Activated CD4-positive, alpha-beta memory T cell treated with anti-CD3 and anti-CD28 coated beads for 36 hours (primary cell): ENCODE data around the gene ZP1. TPM values are rescaled to one million over a fixed set of nuclear protein-coding genes. Genes with fewer than 3 reads are reported as not detected.
A peak's percentile ranks its signal among the peaks of the same experiment; 100 is the strongest.

Source experiments
- CTCF ChIA-PET: fragments of 350-600 bp; sonication (Branson Sonifier 250); formaldehyde crosslinking; loops from one replicate; lab custom pipeline; 2021; ENCODE audit warnings: antibody characterized with exemption, inconsistent platforms; lab: Charles Lee
- POLR2A ChIA-PET: fragments of 350-600 bp; sonication (Branson Sonifier 250); formaldehyde crosslinking; loops from one replicate; lab custom pipeline; 2021; ENCODE audit warnings: antibody characterized with exemption; lab: Charles Lee
- DNase-seq: peaks from one replicate; pipeline ENCODE4 v3.0.0-alpha.2; 2020
- H3K27ac Mint-ChIP-seq: one replicate; pipeline ENCODE4 v1.8.0; 2021; ENCODE audit warnings: mixed read lengths
- H3K27me3 Mint-ChIP-seq: one replicate; pipeline ENCODE4 v1.8.0; 2021; ENCODE audit warnings: mixed read lengths
- H3K36me3 Mint-ChIP-seq: one replicate; pipeline ENCODE4 v1.8.0; 2021; ENCODE audit warnings: mixed read lengths
- H3K4me1 Mint-ChIP-seq: one replicate; pipeline ENCODE4 v1.8.0; 2021; ENCODE audit warnings: low read depth, mixed read lengths
- H3K4me3 Mint-ChIP-seq: one replicate; pipeline ENCODE4 v1.8.0; 2021; ENCODE audit warnings: mild to moderate bottlenecking, mixed read lengths
- H3K9me3 Mint-ChIP-seq: one replicate; pipeline ENCODE4 v1.8.0; 2021; ENCODE audit warnings: mixed read lengths
- intact Hi-C: fragments of 100-400 bp; cut with micrococcal nuclease; formaldehyde crosslinking; loops from one replicate; pipeline ENCODE4 v1.15.1; 2023
- total RNA-seq, 2 experiments: library from RNA; stranded (reverse); gene quantifications; one replicate each; pipeline ENCODE4 v1.2.3, GENCODE V29; 2021

ZP1 gene
- total RNA-seq, 2 experiments from 2014 or later, result not detected

DNA sequence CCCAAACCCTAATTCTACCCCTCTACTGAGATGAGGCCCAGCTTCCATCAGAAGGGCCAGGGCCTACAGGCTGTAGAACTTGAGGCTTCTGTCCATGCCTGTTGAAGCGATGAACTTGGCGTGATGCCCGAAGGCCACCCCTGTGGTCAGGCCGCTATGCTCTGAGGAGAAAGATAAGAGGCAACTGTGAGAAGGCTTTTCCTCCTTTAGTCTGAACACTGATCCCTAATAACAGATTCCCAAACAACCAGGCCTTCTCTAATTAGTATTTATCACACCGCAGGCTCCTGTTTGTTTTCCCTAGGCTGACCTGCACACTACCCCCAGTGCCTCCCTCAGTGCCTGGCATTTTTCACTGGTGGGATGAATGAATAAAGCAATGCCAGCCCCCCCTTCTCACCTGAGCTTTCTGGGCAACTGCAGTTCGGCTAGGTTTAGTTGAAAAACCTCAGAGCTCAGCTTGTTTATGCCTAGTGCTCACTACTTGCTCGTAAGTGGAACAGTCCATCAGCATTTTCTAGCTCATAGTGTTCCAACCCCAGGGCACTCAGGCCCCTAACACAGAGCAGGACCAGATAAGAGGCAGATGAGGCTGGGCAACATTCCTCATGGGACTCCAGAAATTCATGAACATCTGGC is 23.9 kb downstream of the ZP1 start:
- Mint-ChIP-seq H3K27ac (no peak overlapping the region), H3K27me3 (no peaks in the 10 kb centered on the region), H3K4me3 (no peak overlapping the region), H3K4me1 (no peaks in the 10 kb centered on the region), H3K36me3 (peaks cover 45% of the 10 kb centered on the region), H3K9me3 (no peaks in the 10 kb centered on the region)
- CTCF ChIA-PET, result interaction anchor here (0.6 to 3.6 kb wide), 3 partner anchors 8 to 60 kb away, joined by 4 to 24 read pairs (median 4); no protein-coding TSS in a partner anchor
- DNase-seq, result no peak
- intact Hi-C loops, result no loop called here
- POLR2A ChIA-PET, result interaction anchor here (0.6 kb wide), 1 partner anchor 41 kb away, joined by 3 read pairs; no protein-coding TSS in a partner anchor

- POLR2A ChIA-PET, result interaction anchor here (1.0 kb wide), 1 partner anchor 10 kb away, joined by 3 read pairs; the partner anchor contains the start of gene PRPF19
- no peak for DNase-seq
- H3K4me1 Mint-ChIP-seq, result no peaks in the 10 kb centered on the region
- intact Hi-C loops, result loop anchor here (5.0 kb wide), 1 partner anchor 118 kb away; no protein-coding TSS in a partner anchor
- H3K27ac Mint-ChIP-seq, result no peak overlapping the region
- H3K36me3 Mint-ChIP-seq, result peaks cover 59% of the 10 kb centered on the region
- no peaks in the 10 kb centered on the region for H3K27me3 Mint-ChIP-seq
- H3K9me3 Mint-ChIP-seq, result no peaks in the 10 kb centered on the region
- CTCF ChIA-PET, result interaction anchor here (1.8 to 1.9 kb wide), 2 partner anchors 8 to 65 kb away, joined by 7 to 8 read pairs; no protein-coding TSS in a partner anchor
- H3K4me3 Mint-ChIP-seq, result no peak overlapping the region
Observed at GRCh38 chr11:60895687-60896086, 28.3 kb downstream of the ZP1 start.

GRCh38 chr11:60897496-60897895 is 30.2 kb downstream of the ZP1 start:
- CTCF ChIA-PET, result interaction anchor here (1.1 to 11.1 kb wide), 5 partner anchors 10 to 122 kb away, joined by 3 to 117 read pairs (median 3); no protein-coding TSS in a partner anchor
- H3K36me3 Mint-ChIP-seq, result peaks cover 68% of the 10 kb centered on the region
- intact Hi-C loops, result loop anchor here (5.0 kb wide), 1 partner anchor 120 kb away; no protein-coding TSS in a partner anchor

DNA sequence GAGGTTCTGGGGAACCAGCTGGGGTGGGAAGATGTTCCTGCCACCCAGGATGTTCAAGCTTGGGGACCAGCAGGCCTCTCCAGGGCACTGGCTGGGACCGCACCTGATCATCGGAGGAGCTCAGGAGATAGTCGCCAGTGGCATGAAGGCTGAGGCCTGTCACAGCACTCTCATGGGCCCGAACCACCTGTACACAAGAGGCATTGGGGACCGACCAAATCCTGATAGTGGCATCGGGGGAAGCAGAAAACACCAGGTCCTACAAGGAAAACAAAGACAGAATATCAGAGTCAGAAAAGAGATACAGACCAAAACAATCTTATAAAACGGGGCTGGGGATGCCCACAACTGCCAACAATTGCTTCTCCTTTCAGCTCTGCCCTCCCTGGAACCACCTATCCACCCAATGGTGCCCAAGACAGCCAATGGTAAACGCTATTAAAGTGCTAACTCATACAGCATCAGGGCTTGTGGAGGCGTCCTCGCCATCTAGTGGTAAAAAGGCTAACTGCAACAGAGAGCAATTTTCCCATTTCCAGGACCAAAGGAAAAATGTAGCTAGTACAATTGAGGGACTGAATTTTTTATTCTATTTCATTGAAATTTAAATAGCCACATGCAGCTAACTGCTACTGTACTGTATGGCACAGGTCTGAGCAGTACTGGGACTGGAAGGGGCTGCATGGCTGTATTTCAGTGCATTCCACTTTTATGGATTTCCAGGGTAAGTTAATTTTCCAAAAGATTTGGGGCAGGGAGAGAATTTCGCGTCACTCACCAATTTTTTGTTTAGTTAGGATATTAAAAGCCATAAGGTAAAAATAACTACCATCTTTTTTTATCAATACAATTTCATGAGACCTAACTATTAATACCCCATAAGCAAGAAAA is 31.9 kb downstream of the ZP1 start:
- Mint-ChIP-seq H3K36me3 (peaks cover 69% of the 10 kb centered on the region), H3K4me1 (peaks cover 11% of the 10 kb centered on the region), H3K27me3 (no peaks in the 10 kb centered on the region), H3K4me3 (no peak overlapping the region), H3K9me3 (no peaks in the 10 kb centered on the region), H3K27ac (no peak overlapping the region)
- CTCF ChIA-PET, result interaction anchor here (0.6 to 11.1 kb wide), 33 partner anchors 8 to 504 kb away, joined by 3 to 117 read pairs (median 4); partner anchors contain the start of genes CCDC86 and TMEM109
- DNase-seq, result no peak
- POLR2A ChIA-PET, result no interaction called here
- intact Hi-C loops, result loop anchor here (1.0 to 5.0 kb wide), 2 partner anchors 68 to 122 kb away; no protein-coding TSS in a partner anchor

More at GRCh38 chr11:60897496-60897895, 30.2 kb downstream of the ZP1 start:
- Mint-ChIP-seq H3K27ac (no peak overlapping the region), H3K4me3 (no peak overlapping the region), H3K4me1 (no peaks in the 10 kb centered on the region), H3K27me3 (no peaks in the 10 kb centered on the region), H3K9me3 (no peaks in the 10 kb centered on the region)
- DNase-seq, result no peak
- POLR2A ChIA-PET, result no interaction called here

- no peak overlapping the region for H3K4me3 Mint-ChIP-seq
- peaks cover 68% of the 10 kb centered on the region for H3K36me3 Mint-ChIP-seq
- H3K9me3 Mint-ChIP-seq, result no peaks in the 10 kb centered on the region
Observed at GRCh38 chr11:60899977-60900376, 32.6 kb downstream of the ZP1 start.

GRCh38 chr11:60900673-60901404 is 33.5 kb downstream of the ZP1 start:
- CTCF ChIA-PET, result interaction anchor here (1.0 to 11.1 kb wide), 9 partner anchors 13 to 287 kb away, joined by 3 to 117 read pairs (median 6); partner anchors contain the start of gene TMEM109
- no peak overlapping the region for H3K4me3 Mint-ChIP-seq
- DNase-seq, result no peak
- intact Hi-C loops, result no loop called here
- POLR2A ChIA-PET, result interaction anchor here (1.5 kb wide), 1 partner anchor 11 kb away, joined by 4 read pairs; no protein-coding TSS in a partner anchor
- no peaks in the 10 kb centered on the region for H3K27me3 Mint-ChIP-seq
- no peaks in the 10 kb centered on the region for H3K9me3 Mint-ChIP-seq
- peaks cover 61% of the 10 kb centered on the region for H3K36me3 Mint-ChIP-seq
- peaks cover 24% of the 10 kb centered on the region for H3K4me1 Mint-ChIP-seq
- H3K27ac Mint-ChIP-seq, result no peak overlapping the region

More at GRCh38 chr11:60899977-60900376, 32.6 kb downstream of the ZP1 start:
- peaks cover 17% of the 10 kb centered on the region for H3K4me1 Mint-ChIP-seq
- ChIA-PET CTCF (interaction anchor here (0.6 to 11.1 kb wide), 25 partner anchors 9 to 504 kb away, joined by 3 to 117 read pairs (median 4); partner anchors contain the start of genes CCDC86 and TMEM109), POLR2A (no interaction called here)
- intact Hi-C loops, result loop anchor here (1.0 to 5.0 kb wide), 2 partner anchors 69 to 123 kb away; no protein-coding TSS in a partner anchor
- no peak overlapping the region for H3K27ac Mint-ChIP-seq
- DNase-seq, result no peak
- H3K27me3 Mint-ChIP-seq, result no peaks in the 10 kb centered on the region

GRCh38 chr11:60902625-60903024 is 35.3 kb downstream of the ZP1 start:
- H3K27me3 Mint-ChIP-seq, result no peaks in the 10 kb centered on the region
- no peak overlapping the region for H3K4me3 Mint-ChIP-seq
- DNase-seq, result no peak
- H3K36me3 Mint-ChIP-seq, result peaks cover 47% of the 10 kb centered on the region
- no peak overlapping the region for H3K27ac Mint-ChIP-seq
- intact Hi-C loops, result no loop called here
- no peaks in the 10 kb centered on the region for H3K9me3 Mint-ChIP-seq
- ChIA-PET CTCF (interaction anchor here (1.0 to 11.1 kb wide), 3 partner anchors 12 to 82 kb away, joined by 3 to 117 read pairs (median 86); partner anchors contain the start of gene TMEM109), POLR2A (interaction anchor here (1.1 kb wide), 2 partner anchors 12 to 65 kb away, joined by 3 read pairs; no protein-coding TSS in a partner anchor)
- peaks cover 30% of the 10 kb centered on the region for H3K4me1 Mint-ChIP-seq

GRCh38 chr11:60905047-60905446 is 37.7 kb downstream of the ZP1 start:
- Mint-ChIP-seq H3K4me1 (peaks cover 30% of the 10 kb centered on the region), H3K36me3 (peaks cover 29% of the 10 kb centered on the region), H3K27me3 (no peaks in the 10 kb centered on the region), H3K27ac (peak overlapping the region; percentile 94), H3K4me3 (peak overlapping the region; percentile 90), H3K9me3 (no peaks in the 10 kb centered on the region)
- intact Hi-C loops, result loop anchor here (5.0 kb wide), 1 partner anchor 527 kb away; the partner anchor contains the start of gene SDHAF2
- ChIA-PET CTCF (interaction anchor here (1.0 to 11.1 kb wide), 5 partner anchors 9 to 283 kb away, joined by 3 to 117 read pairs (median 6); partner anchors contain the start of gene TMEM109), POLR2A (interaction anchor here (0.9 to 3.5 kb wide), 5 partner anchors 10 to 187 kb away, joined by 3 to 26 read pairs (median 4); partner anchors contain the start of genes CCDC86 and TMEM109)
- DNase-seq, result no peak

GRCh38 chr11:60905551-60906113 is 38.3 kb downstream of the ZP1 start:
- POLR2A ChIA-PET, result interaction anchor here (0.9 to 3.5 kb wide), 6 partner anchors 9 to 186 kb away, joined by 3 to 26 read pairs (median 4); partner anchors contain the start of genes CCDC86 and TMEM109
- H3K27ac Mint-ChIP-seq, result peak overlapping the region; percentile 94
- peak overlapping the region; percentile 90 for H3K4me3 Mint-ChIP-seq
- peak; percentile 31 for DNase-seq
- peaks cover 32% of the 10 kb centered on the region for H3K4me1 Mint-ChIP-seq
- H3K36me3 Mint-ChIP-seq, result peaks cover 24% of the 10 kb centered on the region
- CTCF ChIA-PET, result interaction anchor here (1.0 to 11.1 kb wide), 5 partner anchors 9 to 282 kb away, joined by 3 to 117 read pairs (median 6); partner anchors contain the start of gene TMEM109
- intact Hi-C loops, result loop anchor here (1.0 to 5.0 kb wide), 4 partner anchors 9 to 527 kb away; partner anchors contain the start of genes SDHAF2, TMEM109 and VPS37C
- H3K9me3 Mint-ChIP-seq, result no peaks in the 10 kb centered on the region
- H3K27me3 Mint-ChIP-seq, result no peaks in the 10 kb centered on the region
